Smooth muscle cell of the brain vasculature (primary cell): ENCODE results near the gene RNF213.
A peak's percentile ranks its signal among the peaks of the same experiment; 100 is the strongest.
"Not testable (repeated sequence)": the region's sequence is repeated elsewhere in the genome, so short reads cannot be mapped to it uniquely, and the experiment has no call there.

Source experiments
- DNase-seq: peaks from one replicate; pipeline ENCODE4 v3.0.0-alpha.2; 2012; ENCODE audit warnings: low read depth, low spot score

Gene RNF213

DNA sequence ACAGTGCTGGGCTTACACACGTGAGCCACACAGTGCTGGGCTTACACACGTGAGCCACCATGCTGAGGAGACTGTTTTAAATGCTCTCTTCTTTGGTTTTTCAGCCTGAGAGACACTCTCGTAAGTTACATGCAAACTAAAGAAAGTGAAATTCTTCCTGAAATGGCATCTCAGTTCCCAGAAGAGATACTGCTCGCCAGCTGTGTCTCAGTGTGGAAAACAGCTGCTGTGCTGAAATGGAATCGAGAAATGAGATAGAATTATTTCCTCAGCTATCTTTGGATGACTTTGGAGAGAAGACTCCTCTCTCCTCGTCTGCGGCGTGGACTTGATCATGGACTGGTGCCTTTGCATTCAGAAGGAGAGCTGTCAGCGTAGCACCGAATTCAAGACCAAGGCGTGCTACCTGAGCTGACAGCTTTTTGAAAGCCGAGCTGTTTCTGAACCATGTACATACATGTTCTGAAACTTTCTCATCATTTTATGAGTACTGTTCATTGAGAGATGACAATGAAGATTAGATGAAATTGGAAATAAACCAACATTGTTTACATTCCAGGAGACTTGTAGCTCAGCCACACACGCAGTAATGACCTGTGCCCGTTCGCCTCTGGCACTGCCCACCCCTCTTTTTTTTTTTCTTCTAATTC is 132.7 kb downstream of the RNF213 start:
- DNase-seq, result no peak

DNA sequence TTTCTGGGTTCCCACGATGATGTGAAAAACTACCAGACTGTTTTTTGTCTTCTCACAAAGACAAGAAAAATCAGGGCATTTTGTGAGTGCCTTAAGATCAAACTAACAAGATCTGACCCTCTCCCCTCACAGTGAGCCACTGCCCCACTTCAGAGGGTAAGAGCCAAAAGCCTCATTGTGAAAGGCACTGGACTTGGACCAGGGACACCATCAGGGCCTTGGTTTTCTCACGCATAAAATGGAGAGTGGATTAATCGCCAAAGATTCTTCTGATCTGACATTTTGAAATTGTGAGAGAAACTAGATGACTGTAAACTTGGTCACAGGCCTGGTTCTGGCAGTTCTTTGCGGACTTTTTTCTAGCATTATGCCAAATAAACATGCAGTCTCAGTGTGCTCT is 133.3 kb downstream of the RNF213 start:
- no peak for DNase-seq

DNA sequence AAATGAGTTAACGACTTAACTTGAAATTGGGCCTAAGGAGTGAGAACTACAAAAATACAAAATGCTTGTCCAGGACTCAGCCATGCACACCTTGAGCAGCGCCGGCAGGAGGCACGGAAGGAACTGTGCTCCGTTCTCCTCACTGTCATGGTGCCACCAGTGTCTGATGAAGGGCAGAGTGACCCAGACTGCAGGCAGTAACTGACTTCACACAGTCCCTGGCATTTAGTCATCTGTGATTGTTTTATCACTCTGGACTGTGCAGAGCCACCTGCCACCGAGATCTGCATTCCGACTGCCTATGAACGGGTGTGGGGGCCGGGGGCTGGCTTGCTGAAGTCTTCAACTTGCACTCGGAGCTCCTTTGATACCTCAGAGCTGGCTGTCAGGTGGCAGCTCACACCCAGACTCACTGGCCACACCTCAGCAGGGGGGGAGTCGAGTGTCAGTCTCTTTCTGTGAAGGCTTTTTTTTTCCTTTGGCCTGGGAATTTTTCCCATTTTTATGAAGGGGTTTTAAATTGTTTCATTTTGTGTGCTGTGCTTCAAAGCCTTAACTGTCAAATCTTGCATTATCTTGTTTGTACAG is 134.1 kb downstream of the RNF213 start:
- no peak for DNase-seq

DNA sequence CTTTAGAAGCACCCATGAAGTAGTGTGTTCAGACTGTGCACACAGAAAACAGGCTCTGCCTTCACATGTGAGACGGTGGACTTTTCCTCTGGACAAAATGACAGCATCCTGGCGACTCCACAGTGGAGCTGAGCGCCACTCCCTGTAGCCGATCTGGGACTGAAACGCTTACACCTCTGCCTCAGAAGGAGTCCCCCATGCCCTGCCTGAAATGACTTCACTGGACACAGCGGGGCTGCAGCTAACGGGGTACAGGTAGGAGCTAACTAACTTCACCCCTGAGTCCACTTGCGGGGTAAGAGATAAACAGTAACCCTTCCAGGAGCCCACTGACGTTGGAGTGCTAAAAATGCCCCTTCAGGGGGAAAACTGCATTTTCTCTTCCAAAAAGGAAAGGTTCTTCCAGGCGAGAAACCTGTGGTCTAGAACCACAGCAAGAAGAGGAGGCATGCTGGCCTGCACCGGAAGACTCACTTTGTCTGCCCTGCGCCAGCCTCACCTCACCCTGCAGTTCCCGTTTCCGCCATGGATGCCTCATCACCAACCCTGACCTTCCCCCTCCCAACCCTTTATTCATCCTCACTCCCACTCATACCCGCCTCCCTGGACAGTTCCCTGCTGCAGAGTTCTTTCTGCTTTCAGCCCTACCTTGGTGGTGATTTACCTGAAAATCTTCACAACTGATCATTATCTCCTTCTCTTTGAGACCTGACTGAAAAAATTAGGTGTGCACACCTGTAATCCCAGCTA is 134.9 kb downstream of the RNF213 start:
- DNase-seq, result no peak

DNA sequence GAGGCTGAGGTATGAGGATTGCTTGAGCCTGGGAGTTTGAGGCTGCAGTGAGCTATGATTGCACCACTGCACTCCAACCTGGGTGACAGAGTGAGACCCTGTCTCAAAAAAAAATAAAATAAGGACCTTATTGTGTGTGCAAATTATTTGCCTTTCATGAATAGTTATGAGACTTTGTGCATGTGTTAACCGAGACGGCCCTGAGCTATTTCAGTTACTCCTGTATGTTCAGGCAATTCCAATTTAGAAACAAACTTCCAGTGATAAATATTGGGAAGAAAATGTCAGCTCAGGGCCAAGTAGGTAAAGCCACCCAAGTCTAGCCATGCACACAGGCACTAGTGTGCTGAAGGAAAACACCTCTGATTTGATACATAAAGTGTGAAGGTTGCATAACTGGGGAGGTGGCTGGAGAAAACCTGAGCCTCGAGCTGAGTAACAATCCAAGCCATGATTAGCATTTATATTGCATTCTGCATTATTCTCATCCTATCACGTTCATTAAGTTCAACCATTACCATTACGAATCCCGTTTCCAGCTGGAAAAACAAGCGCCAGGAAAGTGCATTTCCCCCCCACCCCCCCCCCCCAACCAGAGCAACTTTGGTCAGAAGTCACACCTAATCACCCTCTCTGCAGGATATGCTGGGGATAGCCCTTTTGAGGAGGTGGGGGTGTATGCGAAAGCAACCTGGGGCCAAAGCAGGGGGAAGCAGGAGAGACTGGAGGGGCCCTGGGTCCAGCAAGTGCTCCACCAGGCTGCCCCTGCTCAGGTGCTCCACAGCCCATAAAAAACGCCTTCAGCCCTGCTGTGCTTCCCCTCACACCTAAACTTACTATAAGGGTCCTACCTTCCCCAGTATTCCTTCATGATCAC is 135.7 kb downstream of the RNF213 start:
- no peak for DNase-seq

DNA sequence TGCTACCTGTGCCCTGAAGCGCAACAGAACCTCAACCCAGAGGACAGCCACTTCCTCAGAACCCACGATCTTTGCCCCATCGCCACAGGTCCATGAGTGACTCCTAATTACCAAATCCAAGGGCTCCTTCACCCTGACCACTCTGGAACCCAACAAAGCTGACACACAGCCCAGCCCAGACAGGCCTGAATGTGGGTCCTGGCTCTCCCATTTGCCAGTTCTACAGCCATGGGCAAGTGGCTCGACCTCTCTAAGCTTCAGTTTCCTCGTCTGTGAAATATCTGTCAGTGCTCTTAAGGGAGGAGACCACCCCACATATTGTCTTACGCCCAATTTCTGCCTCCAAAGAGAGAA is 136.4 kb downstream of the RNF213 start:
- DNase-seq, result no peak

DNA sequence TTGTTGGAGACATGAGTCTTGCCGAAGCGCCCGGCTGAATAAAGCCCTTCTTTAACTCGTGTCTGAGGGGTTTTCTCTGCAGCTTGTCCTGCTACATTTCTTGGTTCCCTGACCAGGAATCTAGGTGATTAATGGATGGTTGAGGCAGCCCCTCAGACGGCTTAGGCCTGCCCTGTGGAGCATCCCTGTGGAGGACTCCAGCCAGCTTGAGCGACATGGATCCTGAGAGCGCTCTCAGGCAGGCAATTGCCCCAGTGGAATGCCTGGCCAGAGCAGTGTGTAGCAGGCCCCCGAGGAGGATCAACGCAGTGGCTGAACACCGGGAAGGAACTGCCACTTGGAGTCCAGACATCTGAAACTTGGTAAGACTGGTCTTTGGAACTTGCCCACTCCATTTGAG is 137.0 kb downstream of the RNF213 start:
- no peak for DNase-seq

DNA sequence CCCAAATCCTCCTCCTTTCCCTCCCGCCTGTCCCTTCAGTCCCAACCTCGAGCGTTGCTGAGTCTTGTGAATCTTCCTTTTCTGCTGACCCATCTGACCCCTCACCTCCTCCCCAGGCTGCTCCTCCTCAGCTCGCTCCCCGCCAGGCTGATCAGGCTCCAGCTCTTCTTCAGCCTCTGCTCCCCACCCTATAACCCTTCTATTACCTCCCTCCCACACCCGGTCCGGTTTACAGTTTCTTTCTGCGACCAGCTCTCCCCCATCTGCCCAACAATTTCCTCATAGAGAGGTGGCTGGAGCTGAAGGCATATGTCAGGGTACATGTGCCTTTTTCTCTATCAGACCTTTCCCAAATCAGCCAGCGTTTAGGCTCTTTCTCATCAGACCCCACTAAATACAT is 140.4 kb downstream of the RNF213 start:
- DNase-seq, result not testable (repeated sequence)

DNA sequence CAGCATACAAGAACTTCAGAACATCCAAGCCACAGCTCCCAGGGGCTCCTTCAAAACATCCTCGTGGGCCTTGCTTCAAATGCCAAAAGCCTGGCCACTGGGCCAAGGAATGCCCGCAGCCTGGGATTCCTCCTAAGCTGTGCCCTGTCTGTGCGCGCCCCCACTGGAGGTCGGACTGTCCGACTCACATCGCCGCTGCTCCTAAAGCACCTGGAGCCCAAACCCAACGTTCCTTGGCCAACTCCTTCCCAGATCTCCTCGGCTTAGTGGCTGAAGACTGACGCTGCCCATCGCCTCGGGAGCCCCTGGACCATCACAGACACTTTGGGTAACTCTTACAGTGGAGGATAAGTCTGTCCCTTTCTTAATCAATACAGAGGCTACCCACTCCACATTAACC is 141.4 kb downstream of the RNF213 start:
- DNase-seq, result not testable (repeated sequence)

DNA sequence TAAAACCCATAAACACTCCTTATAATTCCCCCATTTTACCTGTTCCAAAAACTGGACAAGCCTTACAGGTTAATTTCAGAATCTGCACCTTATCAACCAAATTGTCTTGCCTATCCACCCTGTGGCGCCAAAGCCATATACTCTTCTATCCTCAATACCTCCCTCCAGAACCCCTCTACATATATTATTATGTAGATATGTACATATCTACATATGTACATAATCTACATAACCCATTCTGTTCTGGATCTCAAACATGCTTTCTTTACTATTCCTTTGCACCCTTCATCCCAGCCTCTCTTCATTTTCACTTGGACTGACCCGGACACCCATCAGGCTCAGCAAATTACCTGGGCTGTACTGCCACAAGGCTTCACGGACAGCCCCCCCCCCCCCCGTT is 142.3 kb downstream of the RNF213 start:
- no peak for DNase-seq

DNA sequence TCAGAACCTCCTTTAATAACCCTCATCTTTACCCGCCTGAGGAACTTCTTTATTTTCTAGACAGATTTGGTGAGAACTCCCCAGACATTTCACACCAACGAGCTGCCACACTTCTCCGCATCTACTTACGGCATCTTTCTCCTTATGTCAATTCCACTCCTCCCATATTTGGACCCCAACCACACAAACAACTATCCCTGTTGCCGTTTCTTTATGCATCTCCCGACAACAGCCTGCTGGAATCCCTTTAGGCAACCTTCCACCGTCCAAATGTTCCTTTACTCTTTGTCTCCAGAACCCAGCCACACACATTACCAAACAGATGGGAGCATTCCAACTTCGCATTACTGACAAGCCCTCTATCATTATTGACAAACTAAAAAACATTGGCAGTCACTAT is 145.5 kb downstream of the RNF213 start:
- DNase-seq, result no peak

DNA sequence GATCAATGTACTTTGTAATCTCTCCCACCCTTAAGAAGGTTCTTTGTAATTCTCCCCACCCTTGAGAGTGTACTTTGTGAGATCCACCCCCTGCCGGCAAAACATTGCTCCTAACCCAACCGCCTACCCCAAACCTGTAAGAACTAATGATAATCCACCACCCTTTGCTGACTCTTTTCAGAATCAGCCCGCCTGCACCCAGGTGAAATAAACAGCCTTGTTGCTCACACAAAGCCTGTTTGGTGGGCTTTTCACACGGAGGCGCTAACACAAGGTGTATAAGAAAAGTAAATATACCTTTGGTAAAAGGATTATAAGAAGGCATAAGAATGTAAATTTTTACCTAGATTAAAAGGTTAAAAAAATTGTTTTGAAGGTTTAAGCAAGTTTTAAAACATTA is 147.3 kb downstream of the RNF213 start:
- not testable (repeated sequence) for DNase-seq

DNA sequence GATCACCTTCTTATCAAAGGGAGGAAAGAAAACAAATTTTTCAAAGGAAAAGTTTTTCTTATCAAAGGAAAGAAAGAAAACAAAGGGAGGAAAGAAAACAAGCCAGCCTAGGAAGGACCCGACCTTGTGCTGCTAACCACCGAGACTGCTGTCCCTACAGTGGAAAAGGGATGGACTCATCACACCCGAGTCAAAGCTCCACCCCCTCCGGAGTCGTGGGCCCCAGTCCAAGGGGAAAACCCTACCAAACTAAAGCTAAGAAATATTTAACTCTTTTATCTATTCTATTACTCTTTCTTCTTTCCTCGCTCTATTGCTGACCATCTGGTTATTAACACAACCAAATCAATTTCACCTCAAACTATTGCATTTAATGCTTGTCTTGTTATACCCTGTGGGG is 148.2 kb downstream of the RNF213 start:
- no peak for DNase-seq

DNA sequence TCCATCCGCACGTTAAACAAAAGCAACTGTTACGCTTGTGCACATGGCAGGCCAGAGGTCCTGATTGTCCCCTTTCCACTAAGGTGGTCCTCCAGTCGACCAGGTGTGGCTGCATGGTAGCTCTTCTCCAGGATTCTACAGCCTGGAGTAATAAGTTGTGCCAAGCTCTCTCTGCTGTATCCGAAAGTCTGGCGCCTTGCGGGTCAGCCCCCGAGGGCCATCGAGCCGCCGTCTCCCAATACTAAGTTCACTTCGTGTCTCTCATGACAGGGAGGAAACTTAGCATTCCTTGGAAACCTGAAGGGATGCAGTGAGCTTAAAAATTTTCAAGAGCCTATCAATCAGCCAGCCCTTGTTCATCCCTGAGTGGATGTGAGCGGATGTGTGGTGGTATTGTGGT is 149.0 kb downstream of the RNF213 start:
- no peak for DNase-seq

DNA sequence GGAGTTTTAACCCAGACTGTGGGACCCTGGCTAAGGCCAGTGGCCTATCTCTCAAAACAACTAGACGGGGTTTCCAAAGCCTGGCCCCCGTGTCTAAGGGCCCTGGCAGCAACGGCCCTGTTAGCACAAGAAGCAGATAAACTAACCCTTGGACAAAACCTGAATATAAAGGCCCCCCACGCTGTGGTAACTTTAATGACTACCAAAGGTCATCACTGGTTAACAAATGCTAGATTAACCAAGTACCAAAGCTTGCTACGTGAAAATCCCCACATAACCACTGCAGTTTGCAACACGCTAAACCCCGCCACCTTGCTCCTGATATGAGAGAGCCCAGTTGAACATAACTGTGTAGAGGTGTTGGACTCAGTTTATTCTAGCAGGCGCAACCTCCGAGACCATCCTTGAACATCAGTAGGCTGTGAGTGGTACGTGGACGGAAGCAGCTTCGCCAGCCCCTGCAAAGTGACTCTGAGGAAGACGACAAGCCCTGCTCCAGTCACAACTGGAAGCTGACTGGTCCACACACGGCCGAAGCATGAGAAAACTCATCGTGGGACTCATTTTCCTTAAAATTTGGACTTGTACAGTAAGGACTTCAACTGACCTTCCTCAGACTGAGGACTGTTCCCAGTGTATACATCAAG is 149.9 kb downstream of the RNF213 start:
- not testable (repeated sequence) for DNase-seq

DNA sequence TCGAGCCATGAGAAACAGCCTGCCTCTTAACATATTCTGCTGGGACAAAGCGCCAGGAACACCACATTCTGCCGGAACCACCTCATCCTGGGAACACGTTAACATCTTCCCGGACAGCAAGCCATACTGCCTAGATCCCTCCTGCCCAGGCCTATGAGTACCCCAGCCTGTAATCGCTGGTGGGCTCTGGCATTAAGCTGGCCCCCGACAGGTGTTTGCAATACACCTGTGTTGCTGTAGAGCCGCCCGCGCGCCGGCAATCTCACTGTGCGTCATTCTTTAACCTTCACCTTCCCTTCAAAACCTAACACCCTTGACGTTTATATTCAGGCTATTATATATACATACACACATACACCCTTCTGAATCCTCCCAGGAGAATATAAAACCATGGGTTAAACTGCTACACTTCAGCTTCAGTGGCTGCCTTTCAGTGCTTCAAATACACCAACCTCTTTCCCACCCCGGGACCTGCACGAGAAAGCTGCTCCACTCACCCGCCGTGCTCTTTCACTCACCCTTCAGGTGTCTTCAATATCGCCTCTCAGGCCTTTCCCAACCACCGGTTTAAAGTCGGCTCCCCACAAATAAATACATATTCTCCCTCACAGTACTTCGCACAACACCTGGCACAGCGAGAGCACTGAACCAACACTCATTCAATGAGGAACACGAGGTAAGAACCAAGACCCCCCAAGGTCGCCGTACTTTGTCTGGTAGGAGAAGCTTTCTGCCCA is 153.3 kb downstream of the RNF213 start:
- DNase-seq, result no peak

DNA sequence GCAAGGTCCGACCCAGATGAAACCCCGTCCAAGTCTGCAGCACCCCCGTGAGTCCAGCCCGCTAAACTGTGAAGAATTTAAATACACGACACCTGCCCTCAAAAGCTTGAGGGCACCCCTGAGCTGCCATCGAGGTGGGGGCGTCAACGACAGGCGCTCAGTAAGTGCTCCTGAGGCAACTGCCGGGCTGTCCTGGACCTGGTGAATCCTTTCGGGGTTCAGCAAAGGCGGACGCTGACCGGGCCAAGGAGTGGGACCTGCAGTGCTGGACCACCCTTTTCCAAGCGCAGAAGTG is 153.8 kb downstream of the RNF213 start:
- DNase-seq, result no peak

DNA sequence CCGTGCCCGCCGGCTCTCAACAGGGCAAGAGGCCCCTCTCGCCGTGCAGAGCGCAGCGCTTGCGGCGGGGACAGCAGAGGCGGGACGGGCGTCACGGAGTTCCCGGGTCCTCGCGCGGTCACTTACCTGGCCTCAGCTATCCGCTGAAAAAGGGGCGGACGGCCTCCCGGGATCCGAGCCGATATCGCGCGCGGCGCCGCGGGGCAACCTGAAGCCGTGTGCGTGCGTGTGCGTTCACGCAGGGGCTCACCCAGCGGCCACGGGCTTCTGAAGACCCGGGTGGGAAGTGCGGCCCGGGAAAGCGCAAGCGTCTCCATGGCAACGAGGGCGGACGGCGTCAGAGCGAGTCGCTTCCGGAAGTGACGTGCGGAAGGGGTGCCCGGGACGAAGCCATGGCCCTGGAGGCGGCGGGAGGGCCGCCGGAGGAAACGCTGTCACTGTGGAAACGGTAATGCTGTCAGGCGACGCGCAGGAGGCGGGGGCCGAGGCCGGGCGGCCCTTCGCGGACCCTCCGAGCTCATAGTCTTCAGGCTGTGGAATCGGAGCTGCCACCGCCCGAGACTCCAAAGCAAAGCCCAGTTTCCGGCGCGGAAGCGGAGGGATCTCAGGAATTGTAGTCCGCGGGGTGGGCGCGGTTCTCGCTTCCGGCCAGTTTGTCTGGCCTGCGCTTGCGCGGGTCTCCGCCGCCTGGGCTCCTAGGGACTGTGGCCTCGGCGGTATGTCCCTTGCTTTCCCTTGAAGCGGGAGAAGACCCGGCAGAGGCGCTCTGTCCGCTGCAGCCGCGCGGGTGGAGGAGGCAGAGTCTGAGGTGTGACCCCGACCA is 154.4 kb downstream of the RNF213 start, which contains the start of gene ENDOV:
ENDOV (plus strand) TSS at position 365 of the 823 bp plus-strand sequence; CDS start at position 393, 28 bp downstream.
- peak; percentile 78 for DNase-seq

DNA sequence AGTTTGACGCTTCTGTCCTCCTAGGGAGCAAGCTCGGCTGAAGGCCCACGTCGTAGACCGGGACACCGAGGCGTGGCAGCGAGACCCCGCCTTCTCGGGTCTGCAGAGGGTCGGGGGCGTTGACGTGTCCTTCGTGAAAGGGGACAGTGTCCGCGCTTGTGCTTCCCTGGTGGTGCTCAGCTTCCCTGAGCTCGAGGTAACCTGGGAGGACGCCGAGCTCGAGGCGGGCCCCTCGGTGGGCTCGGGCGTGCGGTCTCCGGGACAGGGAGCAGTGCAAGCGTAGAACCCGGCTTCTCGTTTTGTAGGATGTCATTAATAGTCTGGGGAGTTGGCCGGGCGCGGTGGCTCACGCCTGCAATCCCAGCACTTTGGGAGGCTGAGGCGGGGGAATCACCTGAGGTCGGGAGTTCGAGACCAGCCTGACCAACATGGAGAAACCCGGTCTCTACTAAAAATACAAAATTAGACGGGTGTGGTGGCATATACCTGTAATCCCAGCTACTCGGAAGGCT is 155.0 kb downstream of the RNF213 start:
- DNase-seq, result no peak
